ENCODE data around the gene SSX2IP.
A peak's percentile ranks its signal among the peaks of the same experiment; 100 is the strongest.

Gene SSX2IP

GRCh38 chr1:84708031-84708430, 17.8 kb upstream of the SSX2IP start:
- no peak for DNase-seq

- DNase-seq = no peak
Measured at GRCh38 chr1:84705513-84705912, 15.3 kb upstream of the SSX2IP start.

- no peak for DNase-seq
Measured at GRCh38 chr1:84704872-84705417, 14.7 kb upstream of the SSX2IP start.

GRCh38 chr1:84703431-84703830, 13.2 kb upstream of the SSX2IP start:
- DNase-seq = no peak

GRCh38 chr1:84702143-84702542, 11.9 kb upstream of the SSX2IP start:
- DNase-seq = no peak

GRCh38 chr1:84701376-84701775, 11.1 kb upstream of the SSX2IP start:
- DNase-seq = peak; percentile 51

- no peak for DNase-seq
Measured at GRCh38 chr1:84700070-84700469, 9.8 kb upstream of the SSX2IP start.

- DNase-seq = peak; percentile 51
Measured at GRCh38 chr1:84698151-84699110, 8.2 kb upstream of the SSX2IP start.

- DNase-seq = no peak
Measured at GRCh38 chr1:84693785-84694184, 3.5 kb upstream of the SSX2IP start.

GRCh38 chr1:84693005-84693404, 2.7 kb upstream of the SSX2IP start:
- no peak for DNase-seq

GRCh38 chr1:84692391-84692790, 2.1 kb upstream of the SSX2IP start:
- no peak for DNase-seq

GRCh38 chr1:84691122-84691783, 992 bp upstream of the SSX2IP start:
- DNase-seq = no peak

GRCh38 chr1:84689514-84690396, 506 bp downstream of the SSX2IP start:
- DNase-seq = peak; percentile 69

- no peak for DNase-seq
Measured at GRCh38 chr1:84688463-84689061, 1.7 kb downstream of the SSX2IP start.

GRCh38 chr1:84687714-84688462, 2.4 kb downstream of the SSX2IP start:
- no peak for DNase-seq

- DNase-seq = no peak
Measured at GRCh38 chr1:84686223-84686622, 4.0 kb downstream of the SSX2IP start.

GRCh38 chr1:84683508-84683907, 6.8 kb downstream of the SSX2IP start:
- DNase-seq = no peak

- DNase-seq = no peak
Measured at GRCh38 chr1:84682047-84682446, 8.2 kb downstream of the SSX2IP start.

- DNase-seq = no peak
Measured at GRCh38 chr1:84677415-84678099, 12.7 kb downstream of the SSX2IP start.

GRCh38 chr1:84675631-84676030, 14.6 kb downstream of the SSX2IP start:
- no peak for DNase-seq

- no peak for DNase-seq
Measured at GRCh38 chr1:84675106-84675505, 15.2 kb downstream of the SSX2IP start.

All from DMS 273 treated with DMSO at 0.1 percent for 48 hours (cell line).